NCI-H1092 (cell line): ENCODE results near the gene SYNPO2.
"Not testable (repeated sequence)": the region's sequence is repeated elsewhere in the genome, so short reads cannot be mapped to it uniquely, and the experiment has no call there.

Experiments used
- DNase-seq: peaks from one replicate; lab custom pipeline; 2025; lab: John Stamatoyannopoulos, UW

The SYNPO2 gene

DNA sequence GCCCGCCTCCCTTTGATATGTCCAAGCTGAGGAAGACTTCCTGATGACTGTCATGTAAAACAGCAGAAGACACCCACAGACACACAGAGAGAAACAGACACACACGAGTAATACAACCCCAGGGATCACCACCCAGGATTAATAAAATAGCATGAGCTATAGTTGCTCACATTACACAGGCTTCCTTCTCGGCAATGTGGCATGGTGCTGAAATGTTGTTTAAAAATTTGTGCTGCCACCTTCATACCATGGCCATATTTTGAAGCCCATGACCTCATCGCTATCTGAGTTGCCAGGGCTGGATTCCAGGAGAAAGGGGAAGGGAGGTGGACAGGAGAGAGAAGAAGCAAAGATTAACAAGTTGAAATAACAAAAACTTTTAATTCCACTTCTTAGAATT is 111.7 kb downstream of the SYNPO2 start:
- DNase-seq: no peak

DNA sequence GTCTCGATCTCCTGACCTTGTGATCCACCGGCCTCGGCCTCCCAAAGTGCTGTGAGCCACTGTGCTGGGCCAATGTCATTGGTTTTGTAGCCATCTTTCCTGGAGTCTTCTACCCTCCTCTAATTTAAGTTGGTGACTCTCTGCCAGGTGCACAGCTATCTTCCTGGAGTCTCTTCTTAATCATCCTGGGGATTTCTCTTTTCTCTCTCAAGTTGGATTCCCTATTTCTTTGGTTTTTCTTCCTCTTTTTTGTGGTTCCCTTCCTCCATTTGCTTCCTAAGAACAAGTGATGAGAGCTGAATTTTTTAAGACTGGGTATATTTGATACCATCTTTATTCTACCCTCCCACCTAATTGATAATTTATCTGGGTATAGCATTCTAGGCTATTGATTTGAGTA is 113.8 kb downstream of the SYNPO2 start:
- DNase-seq: no peak

GRCh38 chr4:119003001-119003400 is 114.3 kb downstream of the SYNPO2 start:
- DNase-seq: not testable (repeated sequence)

GRCh38 chr4:119005928-119006460 is 117.3 kb downstream of the SYNPO2 start:
- no peak for DNase-seq

DNA sequence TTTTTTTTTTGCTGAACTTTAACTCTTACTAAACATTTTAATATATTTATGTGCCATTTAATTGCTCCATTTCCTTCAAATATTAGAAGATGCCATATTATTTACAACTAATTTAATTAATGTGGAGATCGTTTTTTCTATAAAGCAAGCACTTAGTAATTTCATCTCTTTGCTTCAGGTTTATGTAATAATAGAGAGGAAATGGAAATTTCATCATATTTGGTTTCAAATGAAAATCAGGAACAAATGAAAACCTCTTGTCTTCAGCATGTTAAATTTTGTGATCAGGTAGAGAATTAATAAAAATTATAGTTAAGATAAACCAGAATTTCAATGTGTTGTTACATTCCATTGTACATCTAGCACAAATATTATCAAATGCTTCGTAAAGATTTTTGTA is 120.1 kb downstream of the SYNPO2 start:
- DNase-seq: no peak

GRCh38 chr4:119010221-119010620 is 121.6 kb downstream of the SYNPO2 start:
- not testable (repeated sequence) for DNase-seq

GRCh38 chr4:119010909-119011606 is 122.4 kb downstream of the SYNPO2 start:
- DNase-seq: no peak

DNA sequence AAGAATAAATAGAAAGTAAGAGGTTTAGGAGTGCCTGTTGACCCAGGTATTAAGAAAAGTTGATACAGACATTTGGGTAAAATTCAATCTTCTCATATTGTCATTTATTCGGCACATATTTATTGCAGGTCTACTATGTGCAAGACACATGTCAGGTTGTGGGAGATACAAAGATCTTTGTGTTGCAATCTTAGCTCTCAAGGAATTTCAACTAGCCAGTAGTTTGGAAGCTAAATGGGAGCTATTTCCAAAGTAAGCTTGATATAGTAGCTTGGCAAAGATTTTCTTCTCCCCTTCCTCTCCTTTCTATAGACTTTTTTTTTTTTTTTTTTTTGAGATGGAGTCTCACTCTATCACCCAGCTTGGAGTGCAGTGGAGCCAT is 122.9 kb downstream of the SYNPO2 start:
- no peak for DNase-seq

- DNase-seq: no peak
Measured at GRCh38 chr4:119014658-119015057, 126.0 kb downstream of the SYNPO2 start.

DNA sequence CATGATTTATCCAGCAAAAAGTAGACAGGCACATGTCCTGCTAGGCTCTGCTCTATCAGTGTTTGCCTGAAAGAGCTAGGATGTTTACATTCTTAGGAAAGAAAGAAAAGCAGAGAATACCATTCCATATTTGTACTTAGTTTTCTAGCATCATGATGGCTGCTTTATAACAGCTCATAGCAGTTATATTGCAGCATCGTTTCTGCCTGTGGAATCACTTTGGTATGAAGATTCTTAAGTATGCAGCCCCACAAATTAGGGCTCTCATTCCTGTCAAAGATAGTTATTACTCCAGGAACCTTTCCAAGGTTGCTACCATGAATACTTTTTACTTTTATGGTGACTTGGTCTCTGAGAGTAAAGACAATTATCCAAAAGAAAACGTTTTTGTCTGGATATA is 128.0 kb downstream of the SYNPO2 start:
- no peak for DNase-seq

DNA sequence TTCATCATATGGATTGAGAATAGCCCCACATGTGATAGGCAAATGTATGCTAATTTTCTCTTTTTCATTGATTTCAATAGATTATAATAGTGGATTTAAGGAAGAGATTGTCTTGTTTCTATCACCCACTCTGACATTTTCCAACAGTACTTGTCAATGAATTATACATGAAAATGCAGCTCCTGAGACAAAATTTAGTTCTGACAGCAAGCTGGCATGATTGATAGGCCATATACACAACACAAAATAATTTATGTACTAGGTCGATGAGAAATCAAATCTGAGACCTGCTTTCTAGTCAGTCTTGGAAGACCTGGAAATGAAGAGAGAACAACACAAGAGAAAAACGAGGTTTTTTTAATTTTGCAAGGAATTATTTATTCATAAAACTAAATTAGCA is 129.0 kb downstream of the SYNPO2 start:
- no peak for DNase-seq

DNA sequence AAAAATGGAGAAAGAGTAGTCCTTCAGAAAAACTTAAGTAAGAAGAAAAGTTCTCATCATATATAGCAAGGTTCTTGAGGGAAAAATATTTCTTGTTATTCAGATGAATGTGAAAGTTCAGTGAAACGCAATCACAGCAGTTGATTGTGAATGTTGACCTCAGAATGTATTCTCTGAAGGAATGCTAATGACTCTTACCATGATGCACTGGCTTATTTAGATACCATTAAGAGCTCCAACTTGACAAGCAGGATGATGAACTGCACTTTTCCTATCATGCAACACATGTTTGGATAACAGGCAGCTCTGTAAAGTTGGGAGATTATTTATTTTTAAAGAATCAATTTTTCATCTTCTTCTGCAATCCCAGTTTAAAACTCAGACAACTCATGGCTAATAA is 131.5 kb downstream of the SYNPO2 start:
- no peak for DNase-seq

DNA sequence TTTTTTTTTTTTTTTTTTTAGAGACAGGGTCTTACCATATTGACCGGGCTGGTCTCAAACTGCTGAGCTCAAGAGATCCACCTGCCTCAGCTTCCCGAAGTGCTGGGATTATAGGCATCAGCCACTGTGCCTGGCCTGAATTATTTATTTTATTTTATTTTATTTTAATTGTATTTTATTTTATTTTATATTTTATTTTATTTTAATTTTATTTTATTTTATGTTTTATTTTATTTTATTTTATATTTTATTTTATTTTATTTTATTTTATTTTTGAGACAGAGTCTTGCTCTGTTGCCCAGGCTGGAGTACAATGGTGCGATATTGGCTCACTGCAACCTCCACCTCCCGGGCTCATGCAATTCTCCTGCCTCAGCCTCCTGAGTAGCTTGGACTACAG is 133.9 kb downstream of the SYNPO2 start:
- not testable (repeated sequence) for DNase-seq

DNA sequence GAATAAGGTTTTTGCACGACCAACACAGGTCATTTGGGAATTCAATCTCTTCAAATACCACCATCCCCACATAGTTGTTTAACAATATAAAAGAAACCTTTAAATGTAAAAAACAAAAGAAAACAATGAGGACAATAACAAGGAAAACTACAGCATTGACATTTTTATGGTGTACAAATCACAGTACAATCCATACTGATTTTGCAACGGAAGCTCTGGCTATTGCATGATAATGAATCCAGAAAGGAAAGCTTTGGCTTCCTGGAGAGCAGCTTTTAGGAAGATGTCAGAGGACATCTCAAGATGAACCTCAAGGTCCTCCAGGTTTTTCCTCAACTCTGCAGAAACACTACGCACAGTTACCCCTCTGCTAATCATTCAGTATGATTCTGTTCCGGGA is 135.4 kb downstream of the SYNPO2 start:
- DNase-seq: no peak

DNA sequence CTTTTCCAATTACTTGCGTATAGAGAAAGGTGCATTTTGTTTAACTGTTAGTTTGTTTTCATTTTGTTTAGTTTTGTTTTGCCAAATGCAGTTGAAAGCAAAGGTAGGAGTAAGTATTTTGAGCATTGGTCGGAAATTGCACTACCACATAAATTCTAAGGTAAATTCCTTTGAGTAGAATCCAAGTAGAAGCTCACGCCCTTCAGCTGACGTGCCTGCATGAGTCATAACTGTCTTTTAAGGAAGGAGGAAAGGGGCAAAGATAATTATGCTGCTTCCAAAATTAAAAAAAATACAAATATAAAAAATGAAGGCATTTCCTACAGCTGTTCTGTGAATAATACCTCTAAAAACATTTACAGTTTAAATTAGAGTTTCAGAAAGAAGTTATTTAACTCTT is 136.8 kb downstream of the SYNPO2 start:
- DNase-seq: no peak

- no peak for DNase-seq
Measured at GRCh38 chr4:119025916-119026661, 137.4 kb downstream of the SYNPO2 start.

DNA sequence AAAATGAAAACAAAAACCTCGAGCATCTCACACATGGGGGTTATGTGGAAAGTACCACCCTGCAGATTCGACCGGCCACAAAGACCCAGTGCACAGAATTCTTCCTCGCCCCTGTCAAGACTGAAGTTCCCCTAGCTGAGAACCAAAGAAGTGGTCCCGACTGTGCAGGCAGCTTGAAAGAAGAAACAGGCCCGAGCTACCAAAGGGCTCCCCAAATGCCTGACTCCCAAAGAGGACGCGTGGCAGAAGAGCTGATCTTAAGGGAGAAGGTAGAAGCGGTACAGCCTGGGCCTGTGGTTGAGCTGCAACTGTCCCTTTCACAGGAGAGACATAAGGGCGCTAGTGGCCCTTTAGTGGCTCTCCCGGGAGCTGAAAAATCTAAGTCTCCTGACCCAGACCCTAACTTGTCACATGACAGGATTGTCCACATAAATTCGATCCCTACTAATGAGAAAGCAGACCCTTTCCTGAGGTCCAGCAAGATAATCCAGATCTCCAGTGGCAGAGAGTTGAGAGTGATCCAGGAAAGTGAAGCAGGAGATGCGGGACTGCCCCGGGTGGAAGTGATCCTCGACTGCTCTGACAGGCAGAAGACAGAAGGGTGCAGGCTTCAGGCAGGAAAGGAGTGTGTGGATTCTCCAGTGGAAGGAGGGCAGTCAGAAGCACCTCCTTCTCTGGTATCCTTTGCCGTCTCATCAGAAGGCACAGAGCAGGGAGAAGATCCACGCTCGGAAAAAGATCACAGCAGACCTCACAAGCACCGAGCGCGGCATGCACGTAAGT is 138.2 kb downstream of the SYNPO2 start:
- DNase-seq: no peak

DNA sequence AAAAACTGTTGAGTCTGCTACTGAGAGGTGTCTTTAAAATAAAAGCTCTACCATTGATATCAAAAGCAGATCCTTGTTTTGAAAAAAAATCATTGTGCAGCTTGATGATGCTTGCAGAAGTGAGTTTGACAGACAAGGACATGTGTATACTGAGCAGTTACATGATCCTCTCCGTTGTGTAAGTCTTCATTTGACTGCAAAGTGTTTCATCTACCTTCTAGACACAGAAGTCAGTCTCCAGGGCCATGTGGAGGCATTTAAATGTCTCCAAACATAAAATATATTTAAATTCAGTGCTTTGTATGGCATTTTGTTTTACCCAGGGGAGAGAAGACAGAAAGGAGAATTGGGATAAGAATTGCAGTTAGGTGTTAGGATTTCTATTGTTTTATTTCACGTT is 139.2 kb downstream of the SYNPO2 start:
- DNase-seq: no peak

DNA sequence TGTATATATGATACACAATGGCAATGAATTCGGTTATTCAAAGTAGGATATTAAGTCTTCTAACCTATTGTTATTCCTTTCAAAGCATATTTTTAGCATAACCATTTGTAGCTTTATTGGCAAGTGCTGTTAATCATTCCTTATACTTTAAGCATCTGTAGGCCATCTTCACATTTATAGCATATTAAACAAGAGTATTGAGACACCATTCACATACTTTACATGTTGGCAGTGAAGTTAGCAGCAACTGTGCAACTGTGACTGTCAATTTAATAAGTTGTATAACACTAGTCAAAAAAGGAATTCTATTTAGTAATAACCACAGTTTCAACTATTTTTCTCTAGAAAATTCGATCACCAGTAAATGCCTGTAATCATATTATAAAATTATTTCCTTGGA is 139.6 kb downstream of the SYNPO2 start:
- DNase-seq: no peak

DNA sequence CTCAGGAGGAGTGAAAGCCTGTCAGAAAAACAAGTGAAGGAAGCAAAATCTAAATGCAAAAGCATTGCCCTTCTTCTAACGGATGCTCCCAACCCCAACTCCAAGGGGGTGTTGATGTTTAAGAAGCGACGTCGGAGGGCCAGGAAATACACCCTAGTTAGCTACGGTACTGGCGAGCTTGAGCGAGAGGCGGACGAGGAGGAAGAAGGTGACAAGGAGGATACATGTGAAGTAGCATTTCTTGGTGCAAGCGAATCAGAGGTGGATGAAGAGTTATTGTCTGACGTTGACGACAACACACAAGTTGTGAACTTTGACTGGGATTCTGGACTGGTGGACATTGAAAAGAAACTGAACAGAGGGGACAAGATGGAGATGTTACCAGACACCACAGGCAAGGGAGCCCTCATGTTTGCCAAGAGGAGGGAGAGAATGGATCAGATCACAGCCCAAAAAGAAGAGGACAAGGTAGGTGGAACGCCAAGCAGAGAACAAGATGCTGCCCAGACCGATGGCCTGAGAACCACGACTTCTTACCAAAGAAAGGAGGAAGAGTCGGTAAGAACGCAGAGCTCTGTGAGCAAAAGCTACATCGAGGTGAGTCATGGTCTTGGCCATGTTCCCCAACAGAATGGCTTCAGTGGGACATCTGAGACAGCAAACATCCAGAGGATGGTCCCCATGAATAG is 141.3 kb downstream of the SYNPO2 start:
- no peak for DNase-seq

DNA sequence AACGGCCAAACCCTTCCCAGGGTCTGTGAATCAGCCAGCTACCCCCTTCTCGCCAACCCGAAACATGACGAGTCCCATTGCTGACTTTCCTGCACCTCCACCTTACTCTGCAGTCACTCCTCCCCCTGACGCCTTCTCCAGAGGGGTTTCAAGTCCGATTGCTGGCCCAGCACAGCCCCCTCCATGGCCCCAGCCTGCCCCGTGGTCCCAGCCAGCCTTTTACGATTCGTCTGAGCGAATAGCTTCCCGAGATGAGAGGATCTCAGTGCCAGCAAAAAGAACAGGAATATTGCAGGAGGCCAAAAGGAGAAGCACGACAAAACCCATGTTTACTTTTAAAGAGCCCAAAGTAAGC is 141.9 kb downstream of the SYNPO2 start:
- DNase-seq: no peak

DNA sequence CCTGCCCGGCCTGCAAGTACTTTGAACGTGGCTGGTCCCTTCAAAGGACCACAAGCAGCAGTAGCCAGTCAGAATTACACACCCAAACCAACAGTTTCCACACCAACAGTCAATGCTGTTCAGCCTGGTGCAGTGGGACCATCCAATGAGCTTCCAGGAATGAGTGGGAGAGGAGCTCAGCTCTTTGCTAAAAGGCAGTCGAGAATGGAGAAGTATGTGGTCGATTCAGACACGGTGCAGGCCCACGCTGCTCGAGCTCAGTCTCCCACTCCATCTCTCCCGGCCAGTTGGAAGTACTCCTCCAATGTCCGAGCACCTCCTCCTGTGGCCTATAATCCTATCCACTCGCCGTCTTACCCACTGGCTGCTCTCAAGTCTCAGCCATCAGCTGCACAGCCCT is 142.6 kb downstream of the SYNPO2 start:
- no peak for DNase-seq
